Stimulated activated CD8-positive, alpha-beta memory T cell treated with anti-CD3 and anti-CD28 coated beads, Interleukin-4, amount 100 ng/mL, for 1 hour (primary cell): ENCODE data around the gene TCEAL1.

ENCODE experiments used
- DNase-seq, 2 donors: peaks; one replicate each; pipeline ENCODE4 v3.0.0-alpha.2; 2020; ENCODE audit warnings: low read depth in 2 of 2, low spot score in 1 of 2

Gene TCEAL1

GRCh38 chrX:103678199-103678993 lies 49.6 kb downstream of the TCEAL1 start:
- DNase-seq, result no peak
